Hematopoietic multipotent progenitor cell treated with erythropoietin and hydrocortisone succinate and interleukin-3 and kit ligand, for 15 days (in vitro differentiated cells): Measurements from ENCODE around the gene RAX2.
"Not testable (repeated sequence)": the region's sequence is repeated elsewhere in the genome, so short reads cannot be mapped to it uniquely, and the experiment has no call there.

Experiments
- DNase-seq: peaks from one replicate; pipeline ENCODE4 v3.0.0-alpha.2; 2015; ENCODE audit warnings: low spot score

The RAX2 gene

GRCh38 chr19:3771906-3772455 lies at the start of gene RAX2:
TSS of gene RAX2 (minus strand) at chr19:3772228. CDS start at chr19:3771742, 486 bp downstream.
- DNase-seq: no peak

- no peak for DNase-seq
These were observed 49.1 kb upstream of the RAX2 start for GRCh38 chr19:3821156-3821555.

GRCh38 chr19:3819989-3820388 lies 48.0 kb upstream of the RAX2 start:
- DNase-seq: no peak

- no peak for DNase-seq
These were observed 46.9 kb upstream of the RAX2 start for GRCh38 chr19:3818918-3819317.

GRCh38 chr19:3818466-3818865 lies 46.4 kb upstream of the RAX2 start:
- no peak for DNase-seq

- no peak for DNase-seq
These were observed 45.7 kb upstream of the RAX2 start for GRCh38 chr19:3817761-3818160.

- DNase-seq: no peak
These were observed 44.7 kb upstream of the RAX2 start for GRCh38 chr19:3816566-3817218.

GRCh38 chr19:3816148-3816547 lies 44.1 kb upstream of the RAX2 start:
- DNase-seq: not testable (repeated sequence)

GRCh38 chr19:3814648-3815047 lies 42.6 kb upstream of the RAX2 start:
- no peak for DNase-seq

- no peak for DNase-seq
These were observed 41.7 kb upstream of the RAX2 start for GRCh38 chr19:3813473-3814392.

- no peak for DNase-seq
These were observed 38.8 kb upstream of the RAX2 start for GRCh38 chr19:3810708-3811355.

GRCh38 chr19:3809881-3810707 lies 38.1 kb upstream of the RAX2 start:
- no peak for DNase-seq

- DNase-seq: no peak
These were observed 36.6 kb upstream of the RAX2 start for GRCh38 chr19:3808420-3809143.

- no peak for DNase-seq
These were observed 35.7 kb upstream of the RAX2 start for GRCh38 chr19:3807574-3808354.

- no peak for DNase-seq
These were observed 35.1 kb upstream of the RAX2 start for GRCh38 chr19:3807131-3807480.

GRCh38 chr19:3805859-3806258 lies 33.8 kb upstream of the RAX2 start:
- no peak for DNase-seq

GRCh38 chr19:3804429-3804828 lies 32.4 kb upstream of the RAX2 start:
- DNase-seq: no peak

GRCh38 chr19:3803986-3804385 lies 32.0 kb upstream of the RAX2 start:
- no peak for DNase-seq

GRCh38 chr19:3803114-3803888 lies 31.3 kb upstream of the RAX2 start:
- no peak for DNase-seq
